22Rv1 (cell line): Measurements from ENCODE around the gene RPS4Y2.

Source experiments
- H3K27ac ChIP-seq: fragments of 450-650 bp; 2 replicates; pipeline ENCODE4 v1.5.1; 2017
- CTCF ChIP-seq: fragments of 450-650 bp; IDR thresholded peaks from 2 replicates; pipeline ENCODE4 v1.5.1; 2017; ENCODE audit warnings: mild to moderate bottlenecking
- ZFX ChIP-seq: fragments of 450-650 bp; IDR thresholded peaks from 2 replicates; pipeline ENCODE4 v1.6.1; 2017; ENCODE audit warnings: antibody characterized with exemption, borderline replicate concordance

RPS4Y2 gene

GRCh38 chrY:20781408-20781807 lies 25.5 kb downstream of the RPS4Y2 start:
- no peak overlapping the region for H3K27ac ChIP-seq
- TF ChIP-seq CTCF: no peak
- TF ChIP-seq ZFX: no peak

GRCh38 chrY:20784965-20785364 lies 29.1 kb downstream of the RPS4Y2 start:
- TF ChIP-seq ZFX: no peak
- TF ChIP-seq CTCF: no peak
- H3K27ac ChIP-seq: no peak overlapping the region

GRCh38 chrY:20787076-20787475 lies 31.2 kb downstream of the RPS4Y2 start:
- H3K27ac ChIP-seq: no peak overlapping the region
- TF ChIP-seq ZFX (no peak), CTCF (no peak)

- TF ChIP-seq CTCF (no peak), ZFX (no peak)
- no peak overlapping the region for H3K27ac ChIP-seq
Observed at GRCh38 chrY:20798351-20799049, 42.6 kb downstream of the RPS4Y2 start.

GRCh38 chrY:20802659-20803058 lies 46.8 kb downstream of the RPS4Y2 start:
- no peak overlapping the region for H3K27ac ChIP-seq
- TF ChIP-seq CTCF: no peak
- no peak for TF ChIP-seq ZFX

GRCh38 chrY:20806243-20806642 lies 50.3 kb downstream of the RPS4Y2 start:
- no peak for TF ChIP-seq CTCF
- no peak for TF ChIP-seq ZFX
- H3K27ac ChIP-seq: no peak overlapping the region

- no peak overlapping the region for H3K27ac ChIP-seq
- TF ChIP-seq ZFX (no peak), CTCF (no peak)
Observed at GRCh38 chrY:20813459-20813858, 57.6 kb downstream of the RPS4Y2 start.
